ENCODE measurements around the gene MTCH1.

The MTCH1 gene

DNA sequence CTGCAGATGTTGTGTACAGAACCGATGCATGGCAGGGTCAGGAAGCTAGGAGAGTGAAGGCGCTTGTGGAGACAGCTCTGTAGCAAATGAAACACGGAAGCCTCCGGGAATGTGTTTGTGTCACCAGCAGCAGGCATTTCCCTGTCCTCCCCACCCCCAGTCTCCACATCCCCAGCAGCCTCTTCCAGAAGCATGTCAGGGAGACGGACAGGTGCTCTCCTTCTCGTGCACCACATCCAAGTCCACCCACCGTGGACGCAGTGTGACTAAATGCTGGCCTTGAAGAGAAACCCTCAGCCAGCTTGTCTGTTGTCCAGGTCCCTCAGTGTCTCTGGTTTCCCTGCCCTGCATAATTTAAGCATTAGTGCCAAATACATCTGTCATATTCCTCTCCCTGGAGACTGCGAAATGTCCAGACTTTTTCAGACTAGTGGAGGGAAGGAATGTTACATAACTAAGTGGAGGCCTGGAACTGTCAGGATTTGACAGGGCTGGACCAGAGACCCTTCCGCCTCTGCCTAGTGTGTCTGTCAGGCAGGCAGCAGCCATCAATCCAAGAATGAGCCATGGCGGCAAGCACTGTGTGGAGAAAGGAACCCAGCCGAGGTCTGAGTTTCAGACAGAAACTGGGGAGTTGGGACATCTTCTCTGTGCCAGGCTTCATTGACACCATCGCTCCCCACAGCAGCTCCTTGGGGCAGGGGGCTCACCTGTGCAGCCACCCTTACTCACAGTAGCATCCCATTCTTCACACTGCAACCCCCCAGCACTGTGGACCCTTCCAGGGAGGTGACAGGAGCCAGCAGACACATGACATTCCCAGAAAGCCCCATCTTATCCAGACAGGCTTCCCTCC lies 58.1 kb downstream of the MTCH1 start:
- Histone ChIP-seq H3K36me3 (ENCODE audit: control insufficient read depth, insufficient read depth, low read length) (no peaks in the 10 kb centered on the region), H3K27me3 (ENCODE audit: control insufficient read depth, insufficient read depth, low read length) (no peaks in the 10 kb centered on the region), H3K9ac (ENCODE audit: low read length) (no peak overlapping the region), H3K27ac (ENCODE audit: low read depth, low read length) (no peak overlapping the region), H3K4me3 (ENCODE audit: low read depth, low read length) (no peak overlapping the region), H3K9me3 (ENCODE audit: control insufficient read depth, insufficient read depth, low read depth, low read length) (no peaks in the 10 kb centered on the region), H3K4me1 (ENCODE audit: control insufficient read depth, insufficient read depth, low read length) (no peaks in the 10 kb centered on the region)

GRCh38 chr6:36926708-36927513 lies 59.1 kb downstream of the MTCH1 start:
- no peaks in the 10 kb centered on the region for H3K36me3 ChIP-seq (ENCODE audit: control insufficient read depth, insufficient read depth, low read length)
- H3K9me3 ChIP-seq (ENCODE audit: control insufficient read depth, insufficient read depth, low read depth, low read length), result no peaks in the 10 kb centered on the region
- H3K27ac ChIP-seq (ENCODE audit: low read depth, low read length), result no peak overlapping the region
- no peaks in the 10 kb centered on the region for H3K4me1 ChIP-seq (ENCODE audit: control insufficient read depth, insufficient read depth, low read length)
- H3K9ac ChIP-seq (ENCODE audit: low read length), result no peak overlapping the region
- no peaks in the 10 kb centered on the region for H3K27me3 ChIP-seq (ENCODE audit: control insufficient read depth, insufficient read depth, low read length)
- no peak overlapping the region for H3K4me3 ChIP-seq (ENCODE audit: low read depth, low read length)

DNA sequence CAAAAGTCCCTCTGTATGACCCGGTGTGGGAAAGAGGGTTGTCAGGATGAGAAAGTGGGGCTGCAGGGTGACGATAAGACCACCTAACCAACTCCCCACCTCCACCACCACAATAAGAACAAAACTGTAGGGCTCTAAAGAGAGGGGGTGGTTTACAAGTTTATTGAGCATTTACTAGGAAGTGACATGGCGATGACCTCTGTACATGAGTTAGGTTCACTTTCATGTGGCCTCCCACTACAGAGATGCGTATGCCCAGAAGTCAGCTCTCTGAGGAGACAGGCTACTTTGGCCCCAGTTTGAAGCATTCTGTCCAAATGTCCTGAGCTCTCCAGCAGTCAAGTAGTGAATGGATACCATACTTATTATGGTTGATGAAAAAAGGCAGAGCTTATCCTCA lies 60.2 kb downstream of the MTCH1 start:
- no peak overlapping the region for H3K4me3 ChIP-seq (ENCODE audit: low read depth, low read length)
- no peaks in the 10 kb centered on the region for H3K36me3 ChIP-seq (ENCODE audit: control insufficient read depth, insufficient read depth, low read length)
- no peaks in the 10 kb centered on the region for H3K27me3 ChIP-seq (ENCODE audit: control insufficient read depth, insufficient read depth, low read length)
- H3K4me1 ChIP-seq (ENCODE audit: control insufficient read depth, insufficient read depth, low read length), result no peaks in the 10 kb centered on the region
- no peak overlapping the region for H3K9ac ChIP-seq (ENCODE audit: low read length)
- no peak overlapping the region for H3K27ac ChIP-seq (ENCODE audit: low read depth, low read length)
- H3K9me3 ChIP-seq (ENCODE audit: control insufficient read depth, insufficient read depth, low read depth, low read length), result no peaks in the 10 kb centered on the region

- Histone ChIP-seq H3K9ac (ENCODE audit: low read length) (no peak overlapping the region), H3K27me3 (ENCODE audit: control insufficient read depth, insufficient read depth, low read length) (no peaks in the 10 kb centered on the region), H3K9me3 (ENCODE audit: control insufficient read depth, insufficient read depth, low read depth, low read length) (no peaks in the 10 kb centered on the region), H3K4me3 (ENCODE audit: low read depth, low read length) (no peak overlapping the region), H3K36me3 (ENCODE audit: control insufficient read depth, insufficient read depth, low read length) (peaks cover 3% of the 10 kb centered on the region; the same call in 1 of the 2 replicates), H3K4me1 (ENCODE audit: control insufficient read depth, insufficient read depth, low read length) (no peaks in the 10 kb centered on the region), H3K27ac (ENCODE audit: low read depth, low read length) (no peak overlapping the region)
Observed at GRCh38 chr6:36924778-36925374, 61.1 kb downstream of the MTCH1 start.

GRCh38 chr6:36924131-36924530 lies 61.9 kb downstream of the MTCH1 start:
- H3K4me3 ChIP-seq (ENCODE audit: low read depth, low read length), result no peak overlapping the region
- no peak overlapping the region for H3K9ac ChIP-seq (ENCODE audit: low read length)
- no peaks in the 10 kb centered on the region for H3K9me3 ChIP-seq (ENCODE audit: control insufficient read depth, insufficient read depth, low read depth, low read length)
- H3K4me1 ChIP-seq (ENCODE audit: control insufficient read depth, insufficient read depth, low read length), result no peaks in the 10 kb centered on the region
- no peak overlapping the region for H3K27ac ChIP-seq (ENCODE audit: low read depth, low read length)
- no peaks in the 10 kb centered on the region for H3K27me3 ChIP-seq (ENCODE audit: control insufficient read depth, insufficient read depth, low read length)
- peaks cover 5% of the 10 kb centered on the region; the same call in 1 of the 2 replicates for H3K36me3 ChIP-seq (ENCODE audit: control insufficient read depth, insufficient read depth, low read length)

DNA sequence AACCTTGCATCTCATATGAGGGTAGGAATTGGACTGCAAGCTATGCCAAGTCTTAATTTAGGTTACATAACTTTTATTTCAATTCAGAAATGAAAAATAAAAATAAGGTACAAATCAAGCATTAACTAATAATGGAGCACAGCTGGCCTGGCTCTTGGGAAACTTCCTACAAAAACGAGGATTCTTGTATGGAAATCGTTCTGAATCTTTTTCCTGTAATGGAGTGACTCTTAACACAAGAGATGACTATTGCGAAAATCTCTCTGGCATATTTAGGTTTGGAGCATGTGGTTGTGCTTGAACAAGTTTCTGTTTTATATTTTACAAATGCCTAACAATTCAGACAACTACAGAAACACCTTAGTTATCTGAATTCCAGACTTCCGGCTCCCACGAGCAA lies 65.5 kb downstream of the MTCH1 start:
- no peak overlapping the region for H3K27ac ChIP-seq (ENCODE audit: low read depth, low read length)
- H3K36me3 ChIP-seq (ENCODE audit: control insufficient read depth, insufficient read depth, low read length), result peaks cover 5% of the 10 kb centered on the region
- H3K4me3 ChIP-seq (ENCODE audit: low read depth, low read length), result no peak overlapping the region
- no peaks in the 10 kb centered on the region for H3K27me3 ChIP-seq (ENCODE audit: control insufficient read depth, insufficient read depth, low read length)
- no peak overlapping the region for H3K9ac ChIP-seq (ENCODE audit: low read length)
- H3K9me3 ChIP-seq (ENCODE audit: control insufficient read depth, insufficient read depth, low read depth, low read length), result no peaks in the 10 kb centered on the region
- H3K4me1 ChIP-seq (ENCODE audit: control insufficient read depth, insufficient read depth, low read length), result no peaks in the 10 kb centered on the region

GRCh38 chr6:36920049-36920448 lies 65.9 kb downstream of the MTCH1 start:
- Histone ChIP-seq H3K27ac (ENCODE audit: low read depth, low read length) (no peak overlapping the region), H3K9me3 (ENCODE audit: control insufficient read depth, insufficient read depth, low read depth, low read length) (no peaks in the 10 kb centered on the region), H3K36me3 (ENCODE audit: control insufficient read depth, insufficient read depth, low read length) (peaks cover 5% of the 10 kb centered on the region), H3K27me3 (ENCODE audit: control insufficient read depth, insufficient read depth, low read length) (no peaks in the 10 kb centered on the region), H3K9ac (ENCODE audit: low read length) (no peak overlapping the region), H3K4me3 (ENCODE audit: low read depth, low read length) (no peak overlapping the region), H3K4me1 (ENCODE audit: control insufficient read depth, insufficient read depth, low read length) (no peaks in the 10 kb centered on the region)
